ENCODE results near the gene SFT2D1.

DNA sequence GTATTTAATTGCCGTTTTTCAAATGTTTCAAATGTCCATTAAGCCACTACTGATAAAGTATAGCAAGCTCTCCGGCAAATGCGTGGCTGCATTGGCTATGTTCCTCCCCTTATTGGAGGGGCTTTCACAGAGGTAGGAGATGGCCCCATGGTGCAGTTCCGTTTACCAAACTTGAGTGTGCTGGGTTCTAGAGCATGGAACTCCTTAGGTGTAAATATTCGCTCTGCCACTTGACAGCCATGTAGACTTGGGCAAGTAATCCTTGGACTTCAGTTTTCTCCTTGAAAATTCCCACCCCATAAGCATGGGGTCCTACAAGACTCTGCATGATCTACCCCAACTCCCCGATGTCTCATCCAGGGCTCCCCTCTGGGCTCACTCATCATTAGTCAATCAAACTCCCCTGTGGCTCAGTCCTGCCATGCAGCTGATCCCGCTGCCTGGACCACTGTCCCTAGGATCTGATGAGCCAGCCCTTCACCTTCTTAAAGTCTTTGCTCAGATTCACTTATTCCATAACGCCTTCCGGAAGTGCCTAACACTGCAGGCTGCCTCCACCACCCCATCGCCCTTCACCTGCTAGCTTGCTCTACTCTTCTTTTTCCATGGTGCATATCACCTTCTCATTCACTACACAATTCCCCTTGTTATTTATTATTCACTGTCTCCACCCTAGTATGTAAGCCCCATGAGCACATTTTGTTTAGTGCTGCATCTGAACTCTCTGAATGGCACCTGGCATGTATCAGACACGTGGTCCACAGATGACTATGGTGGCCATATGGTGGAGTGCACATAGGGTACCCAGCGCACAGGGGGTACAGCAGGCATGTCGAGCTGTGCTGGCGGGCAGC, 52.9 kb downstream of the SFT2D1 start:
- TF ChIP-seq POLR2AphosphoS5 (IDR thresholded peaks at IDR 0.05; ENCODE audit: borderline replicate concordance, low read depth, low read length) (no peak), EZH2 (IDR thresholded peaks at IDR 0.05) (no peak), FOXP2 (optimal IDR thresholded peaks at IDR 0.05; ENCODE audit: control extremely low read depth, extremely low read length, insufficient read depth) (no peak)
